Measurements from ENCODE around the gene BCAR3.

The BCAR3 gene

DNA sequence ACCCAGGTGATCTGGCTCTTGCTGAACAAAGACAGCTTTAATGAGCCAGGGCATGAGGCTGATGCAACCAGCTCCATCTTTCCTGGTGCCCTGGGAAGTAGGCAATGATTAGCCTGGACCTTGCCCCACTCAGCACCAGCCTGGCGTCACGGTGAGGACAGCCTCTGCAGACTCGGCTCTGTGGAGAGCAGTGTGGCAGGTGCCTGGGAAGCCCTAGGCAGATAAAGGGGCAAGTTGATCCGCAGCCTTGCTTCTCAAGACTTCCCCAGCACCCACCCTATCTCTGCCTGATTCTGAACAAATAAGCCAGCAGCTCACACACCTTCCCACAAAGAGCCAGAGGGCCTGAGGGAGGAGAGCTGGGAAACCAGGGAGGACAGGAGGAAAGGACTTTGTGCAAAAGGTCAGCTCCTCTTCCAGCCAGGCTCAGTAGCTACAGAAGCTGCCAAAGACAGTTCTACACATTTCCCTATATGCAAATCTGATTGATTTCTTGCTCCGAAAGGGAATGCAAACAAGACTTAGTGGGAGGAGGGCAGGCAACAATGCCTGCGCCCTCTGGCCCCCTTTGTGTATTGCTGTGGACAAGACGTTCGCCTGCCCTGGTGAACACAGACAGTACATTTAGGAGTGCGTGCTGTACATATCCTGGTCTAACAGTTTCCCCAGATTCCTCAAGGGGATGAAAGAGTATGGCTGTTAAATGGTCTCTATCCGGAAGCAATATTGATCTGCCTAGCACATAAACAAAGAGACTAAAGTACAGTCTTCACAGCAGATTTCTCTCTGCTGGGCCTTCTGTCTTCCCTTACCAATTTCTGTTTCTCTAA is 63.8 kb downstream of the BCAR3 start:
- no peak for DNase-seq

GRCh38 chr1:93616996-93617669 is 64.5 kb downstream of the BCAR3 start:
- peak in 50 of 58 donors; percentile 23 to 85 (median 60) for DNase-seq

- peak in 3 of 58 donors; percentile 29 to 65 (median 65) for DNase-seq
Measured at GRCh38 chr1:93616221-93616995, 65.2 kb downstream of the BCAR3 start.

- no peak for DNase-seq
Measured at GRCh38 chr1:93615582-93616150, 66.0 kb downstream of the BCAR3 start.

GRCh38 chr1:93614986-93615581 is 66.6 kb downstream of the BCAR3 start:
- no peak for DNase-seq

GRCh38 chr1:93614541-93614940 is 67.1 kb downstream of the BCAR3 start:
- no peak for DNase-seq

GRCh38 chr1:93613898-93614297 is 67.7 kb downstream of the BCAR3 start:
- peak in 23 of 58 donors; percentile 5 to 54 (median 28) for DNase-seq

- no peak for DNase-seq
Measured at GRCh38 chr1:93612510-93612909, 69.1 kb downstream of the BCAR3 start.

- peak in 1 of 58 donors; percentile 3 for DNase-seq
Measured at GRCh38 chr1:93611668-93612067, 70.0 kb downstream of the BCAR3 start.

GRCh38 chr1:93609536-93609935 is 72.1 kb downstream of the BCAR3 start:
- DNase-seq: no peak

GRCh38 chr1:93608187-93609109 is 73.2 kb downstream of the BCAR3 start:
- no peak for DNase-seq

DNA sequence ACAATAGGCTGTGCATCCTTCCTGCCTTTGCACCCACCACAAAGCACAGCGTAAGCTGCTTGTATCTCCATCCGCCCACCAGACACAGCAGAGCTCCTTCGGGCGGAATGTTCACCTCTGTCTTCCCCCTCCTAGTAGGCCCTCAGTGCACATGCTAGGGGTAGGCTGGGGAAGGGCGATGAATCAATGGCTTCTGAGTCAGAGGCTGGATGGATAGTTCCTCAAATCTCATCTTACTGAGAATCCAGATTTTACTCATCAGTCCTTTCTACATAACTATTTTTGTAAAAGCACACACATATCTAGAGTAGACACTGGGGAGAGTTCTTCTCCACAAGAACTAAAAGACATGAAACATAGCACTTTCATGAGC is 73.8 kb downstream of the BCAR3 start:
- peak in 2 of 58 donors; percentile 20 to 21 for DNase-seq

DNA sequence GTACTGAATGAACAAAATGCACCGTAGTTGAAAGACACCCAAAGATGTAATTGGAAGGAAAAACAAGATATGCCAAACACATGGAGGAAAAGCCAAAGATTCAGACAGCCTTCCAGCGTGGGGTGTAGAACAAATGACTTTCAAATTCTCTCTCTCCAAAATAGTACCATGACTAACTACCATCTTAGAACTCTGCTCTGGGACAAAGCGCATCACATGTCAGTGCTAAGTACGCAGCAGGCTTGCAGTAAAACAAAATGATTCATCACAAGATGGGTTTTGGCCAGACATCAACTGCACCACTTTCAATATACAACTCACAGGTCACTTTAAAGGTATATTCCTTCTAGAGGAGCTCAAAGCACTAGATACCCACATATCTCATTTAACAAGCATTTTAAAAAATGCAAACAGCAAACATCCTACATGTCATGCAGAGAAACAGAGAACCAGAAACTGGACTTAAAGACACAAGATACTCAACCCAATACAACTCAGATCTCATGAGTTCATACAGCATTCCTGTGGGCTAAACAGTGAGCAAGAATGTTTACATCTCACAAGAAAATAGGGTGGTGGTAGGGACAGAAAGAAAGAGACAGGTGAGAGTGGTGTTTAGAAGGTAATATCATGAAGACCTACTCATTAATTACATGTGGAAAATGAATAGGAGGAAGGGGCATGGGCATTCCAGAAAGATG is 75.7 kb downstream of the BCAR3 start:
- peak in 11 of 58 donors; percentile 12 to 64 (median 23) for DNase-seq

DNA sequence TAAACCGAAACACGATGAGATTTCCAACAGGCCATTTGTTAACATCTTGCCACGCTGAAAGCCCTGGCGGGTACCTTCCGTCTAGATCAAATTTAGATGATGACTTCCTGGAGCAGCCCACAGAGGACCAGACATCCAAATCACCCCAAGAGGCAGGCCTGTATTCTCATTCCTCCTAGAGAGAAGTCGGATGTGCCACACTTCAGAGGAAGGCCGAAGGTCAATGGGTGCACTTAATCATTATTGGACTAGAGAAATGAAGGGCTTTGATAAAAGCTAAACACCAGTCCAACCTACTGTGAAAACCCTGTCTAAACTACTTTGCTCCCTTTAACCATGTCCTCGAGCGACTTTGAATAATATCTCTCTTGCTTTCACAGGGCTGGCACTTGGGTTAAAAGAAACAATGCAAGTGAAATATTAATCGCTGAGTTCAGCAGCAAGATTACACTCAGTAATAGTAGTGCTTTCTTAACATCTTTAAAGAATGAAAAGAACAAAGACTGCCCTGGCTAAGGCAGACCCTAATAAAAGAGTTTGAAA is 76.5 kb downstream of the BCAR3 start:
- DNase-seq: no peak

- no peak for DNase-seq
Measured at GRCh38 chr1:93604411-93604810, 77.2 kb downstream of the BCAR3 start.

DNA sequence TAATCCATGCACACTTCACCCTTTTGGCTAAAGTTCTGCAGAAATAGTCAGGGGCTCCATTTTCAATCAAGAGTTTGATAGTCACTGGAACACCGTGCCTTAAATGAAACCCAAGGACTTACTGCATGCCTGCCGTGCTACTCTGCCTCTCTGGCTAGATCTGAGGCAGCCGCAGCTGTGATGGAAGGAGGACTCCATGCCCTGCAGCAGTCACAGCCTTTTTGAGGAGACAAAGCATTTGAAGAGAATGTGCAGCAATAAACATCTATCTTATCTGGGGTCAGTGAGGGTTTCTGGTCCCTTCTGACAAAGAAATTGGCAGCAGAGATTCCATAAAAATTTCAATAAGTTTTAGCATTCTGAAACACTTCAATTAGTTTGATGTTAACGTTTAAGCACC is 78.0 kb downstream of the BCAR3 start:
- no peak for DNase-seq

- DNase-seq: no peak
Measured at GRCh38 chr1:93603106-93603505, 78.5 kb downstream of the BCAR3 start.

GRCh38 chr1:93602101-93602500 is 79.5 kb downstream of the BCAR3 start:
- no peak for DNase-seq

GRCh38 chr1:93601686-93602085 is 80.0 kb downstream of the BCAR3 start:
- DNase-seq: no peak
